ENCODE data around the gene LRIF1.
A peak's percentile ranks its signal among the peaks of the same experiment; 100 is the strongest.
"Not testable (repeated sequence)": the region's sequence is repeated elsewhere in the genome, so short reads cannot be mapped to it uniquely, and the experiment has no call there.

LRIF1 gene

GRCh38 chr1:110963691-110964454 lies at the start of gene LRIF1:
Gene LRIF1, minus strand, starts transcription at chr1:110963922. Its CDS starts 234 bp downstream, at chr1:110963688.
- DNase-seq (ENCODE audit: low spot score) = no peak
- no peak for FAIRE-seq

- FAIRE-seq (peak; percentile 37), DNase-seq (ENCODE audit: low spot score) (no peak)
These were observed 44.3 kb upstream of the LRIF1 start for GRCh38 chr1:111008031-111008430.

GRCh38 chr1:111006556-111006955 lies 42.8 kb upstream of the LRIF1 start:
- no peak for FAIRE-seq

GRCh38 chr1:110999607-111000006 lies 35.9 kb upstream of the LRIF1 start:
- not testable (repeated sequence) for FAIRE-seq; DNase-seq (ENCODE audit: low spot score)

More at GRCh38 chr1:111006556-111006955, 42.8 kb upstream of the LRIF1 start:
- DNase-seq (ENCODE audit: low spot score) = no peak

- DNase-seq (ENCODE audit: low spot score) = peak; percentile 36
These were observed 28.6 kb upstream of the LRIF1 start for GRCh38 chr1:110992329-110992728.

GRCh38 chr1:110991295-110991694 lies 27.6 kb upstream of the LRIF1 start:
- DNase-seq (ENCODE audit: low spot score); FAIRE-seq: not testable (repeated sequence)

More at GRCh38 chr1:110992329-110992728, 28.6 kb upstream of the LRIF1 start:
- not testable (repeated sequence) for FAIRE-seq

- DNase-seq (ENCODE audit: low spot score) (no peak), FAIRE-seq (no peak)
These were observed 26.8 kb upstream of the LRIF1 start for GRCh38 chr1:110990541-110990940.

GRCh38 chr1:110986407-110986891 lies 22.7 kb upstream of the LRIF1 start:
- DNase-seq (ENCODE audit: low spot score) (no peak), FAIRE-seq (no peak)

- DNase-seq (ENCODE audit: low spot score) (no peak), FAIRE-seq (peak; percentile 46)
These were observed 18.6 kb upstream of the LRIF1 start for GRCh38 chr1:110982320-110982719.

GRCh38 chr1:110979154-110979553 lies 15.4 kb upstream of the LRIF1 start:
- FAIRE-seq (no peak), DNase-seq (ENCODE audit: low spot score) (no peak)

- no peak for FAIRE-seq
- no peak for DNase-seq (ENCODE audit: low spot score)
These were observed 12.4 kb upstream of the LRIF1 start for GRCh38 chr1:110976089-110976488.

GRCh38 chr1:110975265-110975664 lies 11.5 kb upstream of the LRIF1 start:
- DNase-seq (ENCODE audit: low spot score) (no peak), FAIRE-seq (no peak)

- FAIRE-seq (no peak), DNase-seq (ENCODE audit: low spot score) (no peak)
These were observed 3.5 kb upstream of the LRIF1 start for GRCh38 chr1:110967256-110967655.

- no peak for DNase-seq (ENCODE audit: low spot score)
- FAIRE-seq = no peak
These were observed 757 bp upstream of the LRIF1 start for GRCh38 chr1:110964455-110964903.

- DNase-seq (ENCODE audit: low spot score) (no peak), FAIRE-seq (no peak)
These were observed 631 bp downstream of the LRIF1 start for GRCh38 chr1:110962892-110963690.

- FAIRE-seq = no peak
- no peak for DNase-seq (ENCODE audit: low spot score)
These were observed 1.8 kb downstream of the LRIF1 start for GRCh38 chr1:110961902-110962301.

GRCh38 chr1:110960777-110961420 lies 2.8 kb downstream of the LRIF1 start:
- DNase-seq (ENCODE audit: low spot score) (no peak), FAIRE-seq (no peak)

GRCh38 chr1:110957798-110958197 lies 5.9 kb downstream of the LRIF1 start:
- FAIRE-seq (no peak), DNase-seq (ENCODE audit: low spot score) (no peak)

GRCh38 chr1:110956586-110956985 lies 7.1 kb downstream of the LRIF1 start:
- DNase-seq (ENCODE audit: low spot score) (no peak), FAIRE-seq (no peak)

- FAIRE-seq (no peak), DNase-seq (ENCODE audit: low spot score) (no peak)
These were observed 10.7 kb downstream of the LRIF1 start for GRCh38 chr1:110953031-110953430.

GRCh38 chr1:110952031-110952430 lies 11.7 kb downstream of the LRIF1 start:
- DNase-seq (ENCODE audit: low spot score) = no peak
- no peak for FAIRE-seq

- no peak for DNase-seq (ENCODE audit: low spot score)
- FAIRE-seq = no peak
These were observed 12.6 kb downstream of the LRIF1 start for GRCh38 chr1:110951161-110951560.

All from urothelium cell line (cell line).